Measurements from ENCODE around the gene KRTAP10-9.
"Not testable (repeated sequence)": the region's sequence is repeated elsewhere in the genome, so short reads cannot be mapped to it uniquely, and the experiment has no call there.

Gene KRTAP10-9

DNA sequence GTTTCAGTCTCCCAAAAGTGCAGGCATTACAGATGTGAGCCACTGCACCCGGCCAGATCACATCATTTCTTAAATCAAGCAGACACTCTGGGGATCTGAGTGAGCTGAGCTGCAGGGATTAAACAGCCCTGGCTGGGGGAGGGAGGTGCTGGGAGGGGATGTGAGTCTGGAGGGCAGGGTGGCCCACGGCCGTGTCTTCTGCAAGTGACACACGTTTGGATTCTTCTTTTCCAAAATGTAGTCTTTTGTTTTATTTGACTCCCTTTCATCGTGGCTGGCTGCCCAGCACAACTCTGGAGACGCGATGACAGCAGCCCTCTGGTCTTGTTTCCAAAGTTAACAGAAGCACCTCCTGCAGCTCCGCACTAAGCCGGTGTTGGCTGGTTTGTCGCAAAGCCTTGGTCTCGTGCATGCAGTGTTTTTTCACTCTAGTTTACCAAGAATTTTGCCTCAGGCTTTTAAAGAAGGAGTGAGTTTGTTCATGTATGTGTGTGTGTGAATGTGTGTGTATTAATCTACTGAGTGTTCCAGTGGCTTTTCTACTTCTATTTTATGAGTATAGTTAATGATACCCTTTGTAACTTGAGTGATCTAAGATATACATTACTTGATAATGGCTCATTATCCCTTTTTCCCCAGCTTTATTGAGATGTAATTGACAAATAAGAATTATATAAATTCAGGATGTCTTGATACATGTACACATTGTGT, 43.6 kb upstream of the KRTAP10-9 start:
- TF ChIP-seq, protein P1, sequence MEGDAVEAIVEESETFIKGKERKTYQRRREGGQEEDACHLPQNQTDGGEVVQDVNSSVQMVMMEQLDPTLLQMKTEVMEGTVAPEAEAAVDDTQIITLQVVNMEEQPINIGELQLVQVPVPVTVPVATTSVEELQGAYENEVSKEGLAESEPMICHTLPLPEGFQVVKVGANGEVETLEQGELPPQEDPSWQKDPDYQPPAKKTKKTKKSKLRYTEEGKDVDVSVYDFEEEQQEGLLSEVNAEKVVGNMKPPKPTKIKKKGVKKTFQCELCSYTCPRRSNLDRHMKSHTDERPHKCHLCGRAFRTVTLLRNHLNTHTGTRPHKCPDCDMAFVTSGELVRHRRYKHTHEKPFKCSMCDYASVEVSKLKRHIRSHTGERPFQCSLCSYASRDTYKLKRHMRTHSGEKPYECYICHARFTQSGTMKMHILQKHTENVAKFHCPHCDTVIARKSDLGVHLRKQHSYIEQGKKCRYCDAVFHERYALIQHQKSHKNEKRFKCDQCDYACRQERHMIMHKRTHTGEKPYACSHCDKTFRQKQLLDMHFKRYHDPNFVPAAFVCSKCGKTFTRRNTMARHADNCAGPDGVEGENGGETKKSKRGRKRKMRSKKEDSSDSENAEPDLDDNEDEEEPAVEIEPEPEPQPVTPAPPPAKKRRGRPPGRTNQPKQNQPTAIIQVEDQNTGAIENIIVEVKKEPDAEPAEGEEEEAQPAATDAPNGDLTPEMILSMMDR (IDR thresholded peaks at IDR 0.05; ENCODE audit: low read depth, low read length, missing control alignments), result no peak
- DNase-seq (ENCODE audit: extremely low read depth, low read depth), result no peak
- H3K4me3 ChIP-seq (replicated peaks; ENCODE audit: low read depth, low read length), result no peak overlapping the region

DNA sequence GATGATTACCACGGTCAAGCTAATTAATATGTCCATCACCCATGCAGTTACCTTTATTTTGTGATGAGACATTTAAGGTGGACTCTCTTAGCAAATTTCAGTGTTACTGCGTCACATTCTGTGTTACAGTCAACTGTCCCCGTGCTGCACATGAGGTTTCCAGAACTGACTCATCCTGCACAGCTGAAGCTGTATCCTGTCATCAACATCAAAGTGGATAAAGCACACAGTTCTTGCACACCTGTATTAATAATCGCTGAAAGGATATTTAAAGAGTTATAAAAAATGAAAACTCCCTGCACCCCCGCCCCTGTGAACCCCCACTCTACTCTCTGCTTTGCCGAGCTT, 43.1 kb upstream of the KRTAP10-9 start:
- TF ChIP-seq, protein P1 (IDR thresholded peaks at IDR 0.05; ENCODE audit: low read depth, low read length, missing control alignments), result no peak
- DNase-seq (ENCODE audit: extremely low read depth, low read depth), result no peak
- H3K4me3 ChIP-seq (replicated peaks; ENCODE audit: low read depth, low read length), result no peak overlapping the region

DNA sequence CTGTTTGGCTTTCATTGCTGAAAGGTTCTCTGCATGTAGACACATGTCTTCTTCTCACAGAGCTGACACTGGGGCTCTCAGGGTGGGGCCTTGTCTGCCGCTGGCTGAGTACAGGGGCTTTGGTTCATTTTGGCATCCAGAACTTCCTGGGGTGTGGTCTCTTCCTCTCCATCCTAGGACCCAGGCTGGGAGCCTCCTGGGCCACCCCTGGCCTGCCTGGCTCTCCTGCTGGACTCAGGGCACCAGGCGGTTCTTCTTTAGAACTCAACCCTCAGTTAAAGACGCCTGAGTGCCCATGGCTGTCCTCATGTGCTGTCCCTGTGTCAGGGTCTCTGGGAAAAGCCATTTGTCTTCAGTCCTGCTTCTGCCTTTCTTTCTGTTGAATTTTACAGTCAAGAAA, 41.0 kb upstream of the KRTAP10-9 start:
- TF ChIP-seq, protein P1 (IDR thresholded peaks at IDR 0.05; ENCODE audit: low read depth, low read length, missing control alignments), result no peak
- no peak overlapping the region for H3K4me3 ChIP-seq (replicated peaks; ENCODE audit: low read depth, low read length)
- no peak for DNase-seq (ENCODE audit: extremely low read depth, low read depth)

DNA sequence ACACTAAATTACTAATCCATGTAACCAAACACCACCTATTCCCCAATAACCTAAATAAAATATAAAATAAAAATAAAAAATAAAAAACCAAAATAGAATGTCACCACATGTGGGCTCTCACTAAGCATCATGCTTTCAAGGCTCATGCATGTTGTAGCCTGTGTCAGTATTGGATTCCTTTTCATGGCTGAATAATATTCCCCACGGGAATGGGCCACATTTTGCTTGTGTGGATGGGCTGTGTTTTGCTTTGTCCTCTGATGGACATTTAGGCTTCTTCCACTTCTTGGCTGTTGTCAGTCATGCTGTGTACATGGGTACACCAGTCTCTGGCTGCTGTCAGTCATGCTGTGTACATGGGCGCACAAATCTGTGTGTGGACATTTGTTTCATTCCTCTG, 37.8 kb upstream of the KRTAP10-9 start:
- DNase-seq (ENCODE audit: extremely low read depth, low read depth), result no peak
- H3K4me3 ChIP-seq (replicated peaks; ENCODE audit: low read depth, low read length), result no peak overlapping the region
- TF ChIP-seq, protein P1 (IDR thresholded peaks at IDR 0.05; ENCODE audit: low read depth, low read length, missing control alignments), result no peak

DNA sequence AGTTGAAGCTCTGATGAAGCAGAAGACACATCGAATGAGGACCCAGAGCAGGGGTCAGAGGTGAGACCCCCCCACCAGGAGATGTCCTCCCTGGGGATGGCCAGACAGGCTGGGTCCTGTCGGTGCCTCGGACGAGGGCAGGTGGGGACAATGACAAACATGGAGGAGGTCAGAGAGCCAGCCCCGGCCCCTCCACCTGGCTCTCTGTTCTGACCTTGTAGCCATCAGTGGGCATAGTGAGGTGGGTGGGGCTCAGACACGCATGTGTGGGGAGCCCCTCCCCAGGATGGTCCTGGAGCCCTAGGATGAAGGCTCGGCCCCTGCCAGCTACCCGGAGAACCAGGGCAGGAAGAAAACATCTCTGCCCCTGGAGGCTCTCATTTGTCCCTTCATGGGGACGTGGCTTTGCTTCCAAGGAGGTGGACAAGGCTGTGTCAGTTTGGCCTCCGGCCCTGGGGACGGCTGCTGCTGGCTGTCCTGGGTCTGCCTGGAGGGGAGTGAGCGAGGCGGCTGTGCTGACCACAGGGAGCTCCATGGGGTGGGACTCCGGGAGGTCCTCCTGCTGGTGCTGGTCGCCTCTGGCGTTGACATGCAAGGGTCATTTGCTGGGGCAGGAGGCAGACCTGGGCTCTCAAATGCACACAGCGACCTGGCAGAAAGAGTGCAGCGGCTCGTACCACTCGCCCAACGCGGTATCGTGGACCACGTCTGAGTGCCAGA, 37.1 kb upstream of the KRTAP10-9 start:
- no peak for DNase-seq (ENCODE audit: extremely low read depth, low read depth)
- TF ChIP-seq, protein P1 (IDR thresholded peaks at IDR 0.05; ENCODE audit: low read depth, low read length, missing control alignments), result no peak
- no peak overlapping the region for H3K4me3 ChIP-seq (replicated peaks; ENCODE audit: low read depth, low read length)

DNA sequence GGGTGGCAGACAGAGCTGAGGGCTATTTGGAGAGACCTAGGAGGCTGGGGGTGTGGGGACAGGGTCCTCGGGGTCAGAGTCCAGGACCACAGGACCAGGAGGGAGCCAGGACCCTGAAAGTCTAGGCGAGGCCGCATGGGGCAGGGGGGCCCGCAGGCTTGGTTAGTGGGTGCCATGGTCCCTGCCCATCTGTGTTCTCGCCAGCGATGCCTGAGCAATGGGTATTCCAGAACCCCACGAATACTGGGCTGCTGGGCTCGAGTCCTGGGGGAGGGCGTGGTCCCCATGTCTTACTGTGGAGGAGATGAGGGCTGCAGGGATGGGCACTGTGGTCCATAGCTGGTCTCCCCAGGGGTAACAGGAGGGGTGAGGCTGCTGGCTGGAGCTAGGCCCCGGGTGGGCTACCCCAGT, 36.6 kb upstream of the KRTAP10-9 start:
- H3K4me3 ChIP-seq (replicated peaks; ENCODE audit: low read depth, low read length), result no peak overlapping the region
- no peak for DNase-seq (ENCODE audit: extremely low read depth, low read depth)
- TF ChIP-seq, protein P1 (IDR thresholded peaks at IDR 0.05; ENCODE audit: low read depth, low read length, missing control alignments), result no peak

DNA sequence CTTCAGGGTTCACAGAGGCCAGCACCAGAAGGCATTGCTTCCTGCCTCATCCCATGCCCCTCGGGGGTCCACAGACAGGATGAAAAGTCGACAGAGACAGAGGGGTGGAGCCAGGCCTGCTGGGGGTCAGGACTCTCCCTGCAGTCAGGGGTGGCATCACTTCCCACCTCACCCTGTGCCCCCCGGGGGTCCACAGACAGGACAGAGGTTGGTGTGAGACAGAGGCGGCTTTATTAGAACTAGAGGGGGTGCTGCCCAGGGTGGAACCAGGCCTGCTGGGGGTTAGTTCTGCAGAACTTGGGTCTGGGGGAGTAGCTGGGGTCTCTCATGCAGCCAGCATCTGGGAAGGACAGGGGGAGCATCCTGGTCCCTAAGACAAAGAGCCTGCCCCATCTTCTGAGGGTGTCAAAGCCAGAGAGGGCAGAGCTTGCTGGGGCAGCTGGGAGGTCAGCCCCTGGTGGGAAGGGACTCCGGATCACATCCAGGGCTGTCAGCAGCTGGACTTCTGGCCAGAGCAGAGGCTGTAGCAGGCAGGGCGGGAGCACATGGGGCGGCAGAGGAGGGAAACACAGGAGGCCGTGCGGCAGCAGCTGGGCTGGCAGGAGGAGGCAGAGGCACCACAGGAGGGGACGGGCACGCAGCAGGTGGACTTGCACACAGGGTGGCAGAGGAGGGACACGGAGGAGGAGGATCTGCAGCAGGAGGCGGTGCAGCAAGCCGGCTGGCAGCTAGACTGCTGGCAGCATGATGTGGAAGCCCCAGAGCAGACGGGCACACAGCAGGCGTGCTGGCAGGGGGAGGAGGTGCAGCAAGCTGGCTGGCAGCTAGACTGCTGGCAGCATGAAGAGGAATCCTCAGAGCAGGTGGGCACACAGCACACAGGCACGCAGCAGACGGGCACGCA, 35.7 kb upstream of the KRTAP10-9 start:
- not testable (repeated sequence) for H3K4me3 ChIP-seq (replicated peaks; ENCODE audit: low read depth, low read length); DNase-seq (ENCODE audit: extremely low read depth, low read depth)

DNA sequence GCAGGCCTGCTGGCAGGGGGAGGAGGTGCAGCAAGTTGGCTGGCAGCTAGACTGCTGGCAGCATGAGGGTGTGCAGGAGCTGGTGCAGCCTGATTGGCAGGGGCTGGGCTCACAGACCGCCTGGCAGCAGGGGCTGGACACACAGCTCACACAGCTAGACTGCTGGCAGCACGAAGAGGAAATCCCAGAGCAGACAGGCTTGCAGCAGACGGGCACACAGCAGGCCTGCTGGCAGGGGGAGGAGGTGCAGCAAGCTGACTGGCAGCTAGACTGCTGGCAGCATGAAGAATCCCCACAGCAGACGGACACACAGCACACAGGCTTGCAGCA, 35.1 kb upstream of the KRTAP10-9 start:
- DNase-seq (ENCODE audit: extremely low read depth, low read depth); H3K4me3 ChIP-seq (replicated peaks; ENCODE audit: low read depth, low read length): not testable (repeated sequence)
